ENCODE results near the gene PYGM. TPM values are rescaled to one million over a fixed set of nuclear protein-coding genes. Genes with fewer than 3 reads are reported as not detected.

The PYGM gene
- total RNA-seq, 1 experiment from 2014 or later = 1.6 TPM

GRCh38 chr11:64715756-64716472 lies 43.9 kb downstream of the PYGM start:
- ChIA-PET POLR2A (ENCODE audit: unreplicated experiment) (interaction anchor here (0.6 kb wide), 1 partner anchor 356 kb away, joined by 4 read pairs; no protein-coding TSS in a partner anchor), CTCF (interaction anchor here (0.5 to 0.6 kb wide), 2 partner anchors 458 to 547 kb away, joined by 5 read pairs; no protein-coding TSS in a partner anchor)
- intact Hi-C loops (cut with micrococcal nuclease; ENCODE audit: unreplicated experiment) = no loop called here
- peaks cover 3% of the 10 kb centered on the region; the same call in 1 of the 2 replicates for H3F3A ChIP-seq (ENCODE audit: insufficient read depth, low read depth)
- no TSS peak for BruUV-seq (replicated peaks)
- H3K36me3 ChIP-seq (ENCODE audit: low read depth) = no peaks in the 10 kb centered on the region
- no peak overlapping the region for H3K4me2 ChIP-seq
- no peak overlapping the region for H3K27ac ChIP-seq
- no peaks in the 10 kb centered on the region for H3K9me2 ChIP-seq (ENCODE audit: insufficient read depth)
- H3K79me2 ChIP-seq (ENCODE audit: low read depth) = no peaks in the 10 kb centered on the region
- no peaks in the 10 kb centered on the region for H3K4me1 ChIP-seq (replicated peaks; ENCODE audit: insufficient read depth)
- H2AFZ ChIP-seq = no peak overlapping the region
- DNase-seq = no peak
- TF ChIP-seq CTCF (conservative IDR thresholded peaks at IDR 0.05) = no peak
- TF ChIP-seq EZH2 (IDR thresholded peaks at IDR 0.05; ENCODE audit: low read depth) = no peak
- 0 out of 2 replicates have a peak, but pooled peaks cover 5% of the 10 kb centered on the region for H4K20me1 ChIP-seq (ENCODE audit: insufficient read depth)
- H3K9me3 ChIP-seq (ENCODE audit: insufficient read depth, low read depth) = no peaks in the 10 kb centered on the region
- no peak overlapping the region for H3K4me3 ChIP-seq
- H3K27me3 ChIP-seq (ENCODE audit: insufficient read depth, low read depth) = peaks cover 71% of the 10 kb centered on the region

GRCh38 chr11:64715110-64715509 lies 44.7 kb downstream of the PYGM start:
- DNase-seq = no peak
- ChIA-PET POLR2A (ENCODE audit: unreplicated experiment) (interaction anchor here (0.5 to 0.6 kb wide), 2 partner anchors 256 to 355 kb away, joined by 3 to 4 read pairs; no protein-coding TSS in a partner anchor), CTCF (no interaction called here)
- Histone ChIP-seq H3F3A (ENCODE audit: insufficient read depth, low read depth) (peaks cover 10% of the 10 kb centered on the region; the same call in 1 of the 2 replicates), H3K36me3 (ENCODE audit: low read depth) (no peaks in the 10 kb centered on the region), H3K27ac (no peak overlapping the region), H3K4me1 (replicated peaks; ENCODE audit: insufficient read depth) (peaks cover 7% of the 10 kb centered on the region), H3K79me2 (ENCODE audit: low read depth) (no peaks in the 10 kb centered on the region), H4K20me1 (ENCODE audit: insufficient read depth) (0 out of 2 replicates have a peak, but pooled peaks cover 5% of the 10 kb centered on the region), H2AFZ (no peak overlapping the region), H3K9me2 (ENCODE audit: insufficient read depth) (no peaks in the 10 kb centered on the region), H3K4me2 (no peak overlapping the region), H3K4me3 (no peak overlapping the region), H3K27me3 (ENCODE audit: insufficient read depth, low read depth) (peaks cover 63% of the 10 kb centered on the region), H3K9me3 (ENCODE audit: insufficient read depth, low read depth) (no peaks in the 10 kb centered on the region)
- no TSS peak for BruUV-seq (replicated peaks)
- intact Hi-C loops (cut with micrococcal nuclease; ENCODE audit: unreplicated experiment) = no loop called here
- TF ChIP-seq CTCF (conservative IDR thresholded peaks at IDR 0.05) = no peak
- no peak for TF ChIP-seq EZH2 (IDR thresholded peaks at IDR 0.05; ENCODE audit: low read depth)

GRCh38 chr11:64714666-64715065 lies 45.1 kb downstream of the PYGM start:
- BruUV-seq (replicated peaks) = no TSS peak
- Histone ChIP-seq H3K4me2 (no peak overlapping the region), H3K4me3 (no peak overlapping the region), H3F3A (ENCODE audit: insufficient read depth, low read depth) (peaks cover 12% of the 10 kb centered on the region; the same call in 1 of the 2 replicates), H2AFZ (no peak overlapping the region), H3K4me1 (replicated peaks; ENCODE audit: insufficient read depth) (peaks cover 7% of the 10 kb centered on the region), H3K36me3 (ENCODE audit: low read depth) (no peaks in the 10 kb centered on the region), H3K27me3 (ENCODE audit: insufficient read depth, low read depth) (peaks cover 59% of the 10 kb centered on the region), H3K9me2 (ENCODE audit: insufficient read depth) (no peaks in the 10 kb centered on the region), H3K79me2 (ENCODE audit: low read depth) (no peaks in the 10 kb centered on the region), H4K20me1 (ENCODE audit: insufficient read depth) (0 out of 2 replicates have a peak, but pooled peaks cover 5% of the 10 kb centered on the region), H3K9me3 (ENCODE audit: insufficient read depth, low read depth) (no peaks in the 10 kb centered on the region), H3K27ac (no peak overlapping the region)
- intact Hi-C loops (cut with micrococcal nuclease; ENCODE audit: unreplicated experiment) = no loop called here
- no peak for DNase-seq
- ChIA-PET POLR2A (ENCODE audit: unreplicated experiment) (interaction anchor here (0.5 kb wide), 1 partner anchor 255 kb away, joined by 3 read pairs; no protein-coding TSS in a partner anchor), CTCF (no interaction called here)
- TF ChIP-seq CTCF (conservative IDR thresholded peaks at IDR 0.05) = no peak
- no peak for TF ChIP-seq EZH2 (IDR thresholded peaks at IDR 0.05; ENCODE audit: low read depth)
